ENCODE measurements around the gene CDC40.
"Not testable (repeated sequence)": the region's sequence is repeated elsewhere in the genome, so short reads cannot be mapped to it uniquely, and the experiment has no call there.

CDC40 gene

GRCh38 chr6:110272781-110273180, 92.6 kb downstream of the CDC40 start:
- not testable (repeated sequence) for DNase-seq

GRCh38 chr6:110277100-110277665, 97.0 kb downstream of the CDC40 start:
- no peak for DNase-seq
